Pancreas (tissue), 10 donors: ENCODE results near the gene PRSS22. TPM values are rescaled to one million over a fixed set of nuclear protein-coding genes. Genes with fewer than 3 reads are reported as not detected.

Experiments
- ATAC-seq, 4 donors: fragments of 200-7000 bp; cut with Tn5 transposase; one replicate each; pipeline versions ENCODE4 v1.8.0 to v1.9.1; 2020; ENCODE audit warnings: mild to moderate bottlenecking in 4 of 4, moderate library complexity in 4 of 4
- DNase-seq, 6 donors: peaks; one replicate each; pipeline ENCODE4 v3.0.0-alpha.2; 2020
- FAIRE-seq: peaks from 2 replicates; lab custom pipeline; 2012; peaks lifted over from hg19 to GRCh38; lab: Jason Lieb, UNC
- H3K27ac ChIP-seq, 4 donors: fragments of 200-600 bp; sonication (generic); 1 replicate in 3 of 4; 2 replicates in 1 of 4; pipeline versions ENCODE4 v1.5.0 to v1.8.0; 2020
- H3K27me3 ChIP-seq, 4 donors: fragments of 200-600 bp; one replicate each; pipeline ENCODE4 v1.8.0; 2021
- H3K36me3 ChIP-seq, 3 donors: fragments of 200-600 bp; sonication (generic) in 1 of 3; one replicate each; pipeline versions ENCODE4 v1.5.0 to v1.8.0; 2020 to 2021
- H3K4me1 ChIP-seq, 3 donors: fragments of 200-600 bp; one replicate each; pipeline ENCODE4 v1.8.0; 2021
- H3K4me3 ChIP-seq, 4 donors: fragments of 200-600 bp; sonication (generic) in 2 of 4; one replicate each; pipeline versions ENCODE4 v1.5.0 to v1.8.0; 2020 to 2021
- H3K9me3 ChIP-seq, 4 donors: fragments of 200-600 bp; one replicate each; pipeline ENCODE4 v1.8.0; 2021
- WGBS, 2 donors: extraction: QIAGEN DNeasy Blood & Tissue Kit; methylation state at CpG; one replicate each; pipeline ENCODE4 v1.1.7; 2013; 5-methylcytosine and 5-hydroxymethylcytosine counted together
- intact Hi-C, 3 donors: fragments of 100-400 bp; cut with DNase I; formaldehyde crosslinking; loops; one replicate each; pipeline versions ENCODE4 v1.11.1 to v1.14.2; 2022
- polyA plus RNA-seq, 2 donors: library from polyadenylated mRNA; stranded (reverse); fragments of 200-250 nt; gene quantifications; one replicate each; pipeline ENCODE4 v1.2.3, GENCODE V29; 2013
- total RNA-seq, 6 donors: library from RNA; stranded (reverse); fragmentation: NEBNext Ultra II Directional in 4 of 6; extraction: Animal tissue kit (Norgen Biotek cat#: 25700) in 4 of 6; gene quantifications; one replicate each; pipeline versions ENCODE4 v1.2.1 to v1.2.4, GENCODE V29; 2021 to 2023
- TF ChIP-seq, protein P1 (sequence below), 4 donors: fragments of 200-600 bp; sonication (generic) in 3 of 4; IDR thresholded peaks; one replicate each; pipeline versions ENCODE4 v1.5.0 to v1.8.0; 2021; ENCODE audit warnings: antibody characterized with exemption in 4 of 4
- donor health status: healthy with polysubstance abuse.
- donor health status: DM: no; HTN: no; CAD: no; lungs with moderate emphysema.
- donor health status: DM: no; HTN: no; CAD: no.
- donor health status: control.
- donor health status: control.
- donor health status: Bipolar disorder and iron deficiency.
- donor health status: DM: yes; HTN: yes; CAD: no.
- donor health status: DM: no; HTN: no; CAD: no.
- donor health status: DM: no; HTN: no; CAD: no.
- donor health status: DM: yes; HTN: yes; CAD: no.

PRSS22 gene
- total and polyA plus RNA-seq, 8 donors: 8.4 to 59.5 (median 16.9) TPM

DNA sequence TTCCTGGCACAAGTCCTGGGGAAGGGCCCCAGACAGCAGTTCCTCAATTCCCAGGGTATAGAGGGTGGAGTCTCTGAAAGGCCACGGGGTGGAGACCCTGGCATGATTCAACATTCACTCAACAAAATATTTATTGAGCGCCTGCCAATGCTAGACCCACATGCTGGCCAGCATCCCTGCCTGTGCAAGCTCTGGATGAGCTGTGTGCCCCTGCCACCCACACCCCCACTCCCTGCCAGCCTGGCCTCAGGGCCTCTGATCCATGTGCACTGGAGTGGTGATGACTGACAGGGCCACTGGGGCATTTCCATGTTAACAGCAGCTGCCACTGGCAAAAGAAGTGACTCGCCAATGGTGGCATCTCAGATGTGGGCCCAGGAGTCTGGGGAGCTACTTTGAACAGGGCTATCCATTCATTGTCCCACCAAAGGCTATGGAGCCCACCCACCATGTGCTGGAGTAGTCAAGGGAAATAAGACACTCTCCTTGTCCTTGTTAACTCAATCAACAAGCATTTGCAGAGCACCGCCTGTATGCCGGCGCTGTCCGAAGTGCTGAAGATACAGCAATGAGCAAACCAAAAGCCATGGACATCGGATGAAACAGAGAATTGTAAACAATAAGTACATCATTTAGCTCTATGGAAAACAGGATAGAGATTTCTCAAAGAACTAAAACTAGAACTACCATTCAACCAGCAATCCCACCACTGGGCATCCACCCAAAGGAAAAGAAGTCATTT lies 3.0 kb upstream of the PRSS22 start:
- DNase-seq (peak in 1 of 6 donors; percentile 42), ATAC-seq (no peak), FAIRE-seq (no peak)
- no peaks in the 10 kb centered on the region for H3K9me3 ChIP-seq
- H3K27me3 ChIP-seq: no peaks in the 10 kb centered on the region
- TF ChIP-seq, protein P1, sequence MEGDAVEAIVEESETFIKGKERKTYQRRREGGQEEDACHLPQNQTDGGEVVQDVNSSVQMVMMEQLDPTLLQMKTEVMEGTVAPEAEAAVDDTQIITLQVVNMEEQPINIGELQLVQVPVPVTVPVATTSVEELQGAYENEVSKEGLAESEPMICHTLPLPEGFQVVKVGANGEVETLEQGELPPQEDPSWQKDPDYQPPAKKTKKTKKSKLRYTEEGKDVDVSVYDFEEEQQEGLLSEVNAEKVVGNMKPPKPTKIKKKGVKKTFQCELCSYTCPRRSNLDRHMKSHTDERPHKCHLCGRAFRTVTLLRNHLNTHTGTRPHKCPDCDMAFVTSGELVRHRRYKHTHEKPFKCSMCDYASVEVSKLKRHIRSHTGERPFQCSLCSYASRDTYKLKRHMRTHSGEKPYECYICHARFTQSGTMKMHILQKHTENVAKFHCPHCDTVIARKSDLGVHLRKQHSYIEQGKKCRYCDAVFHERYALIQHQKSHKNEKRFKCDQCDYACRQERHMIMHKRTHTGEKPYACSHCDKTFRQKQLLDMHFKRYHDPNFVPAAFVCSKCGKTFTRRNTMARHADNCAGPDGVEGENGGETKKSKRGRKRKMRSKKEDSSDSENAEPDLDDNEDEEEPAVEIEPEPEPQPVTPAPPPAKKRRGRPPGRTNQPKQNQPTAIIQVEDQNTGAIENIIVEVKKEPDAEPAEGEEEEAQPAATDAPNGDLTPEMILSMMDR (IDR thresholded peaks at IDR 0.05): no peak
- H3K4me3 ChIP-seq: no peak overlapping the region
- no peak overlapping the region for H3K27ac ChIP-seq
- no peaks in the 10 kb centered on the region for H3K36me3 ChIP-seq
- peaks cover 0 to 3% (median 0%) of the 10 kb centered on the region in 3 donors for H3K4me1 ChIP-seq
- intact Hi-C loops: no loop called here
- WGBS, 2 donors: 79 to 82% methylated on average over 8 of the region's 8 CpGs

DNA sequence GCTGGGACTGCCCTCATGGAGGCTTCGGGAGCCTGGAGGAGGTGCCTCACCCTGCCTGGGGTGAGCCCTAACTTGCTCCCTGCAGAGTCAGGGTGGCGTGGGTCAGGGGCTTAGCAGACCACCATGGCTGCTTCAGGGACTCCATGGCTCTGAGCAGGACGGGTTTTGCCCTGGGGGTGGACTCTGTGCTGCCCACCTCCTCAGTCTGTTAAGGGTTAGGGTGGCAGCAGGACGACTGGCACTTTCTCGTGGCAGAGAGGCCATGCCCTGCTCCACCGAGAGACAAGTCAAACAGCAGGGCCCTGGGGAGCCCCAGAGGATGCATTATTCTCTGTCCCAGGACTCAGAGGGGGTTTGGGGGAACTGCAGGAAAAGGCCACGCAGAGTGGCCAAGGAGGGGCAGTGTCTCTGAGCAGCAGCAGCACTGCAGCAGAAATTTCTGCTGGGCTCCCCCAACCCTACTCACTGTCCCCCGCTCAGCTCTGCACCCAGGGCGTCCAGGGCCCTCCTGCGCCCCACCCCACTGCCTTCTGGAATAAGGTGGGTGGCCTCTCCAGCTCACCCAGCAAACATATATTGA lies 1.8 kb upstream of the PRSS22 start:
- H3K27ac ChIP-seq: no peak overlapping the region
- intact Hi-C loops: no loop called here
- WGBS, 2 donors: 80 to 84% methylated on average over 10 of the region's 10 CpGs
- ATAC-seq (no peak), FAIRE-seq (no peak), DNase-seq (peak in 1 of 6 donors; percentile 50)
- H3K4me3 ChIP-seq: no peak overlapping the region
- TF ChIP-seq, protein P1 (IDR thresholded peaks at IDR 0.05): no peak
- no peaks in the 10 kb centered on the region for H3K27me3 ChIP-seq
- no peaks in the 10 kb centered on the region for H3K9me3 ChIP-seq
- no peaks in the 10 kb centered on the region for H3K36me3 ChIP-seq
- peaks cover 0 to 3% (median 0%) of the 10 kb centered on the region in 3 donors for H3K4me1 ChIP-seq

DNA sequence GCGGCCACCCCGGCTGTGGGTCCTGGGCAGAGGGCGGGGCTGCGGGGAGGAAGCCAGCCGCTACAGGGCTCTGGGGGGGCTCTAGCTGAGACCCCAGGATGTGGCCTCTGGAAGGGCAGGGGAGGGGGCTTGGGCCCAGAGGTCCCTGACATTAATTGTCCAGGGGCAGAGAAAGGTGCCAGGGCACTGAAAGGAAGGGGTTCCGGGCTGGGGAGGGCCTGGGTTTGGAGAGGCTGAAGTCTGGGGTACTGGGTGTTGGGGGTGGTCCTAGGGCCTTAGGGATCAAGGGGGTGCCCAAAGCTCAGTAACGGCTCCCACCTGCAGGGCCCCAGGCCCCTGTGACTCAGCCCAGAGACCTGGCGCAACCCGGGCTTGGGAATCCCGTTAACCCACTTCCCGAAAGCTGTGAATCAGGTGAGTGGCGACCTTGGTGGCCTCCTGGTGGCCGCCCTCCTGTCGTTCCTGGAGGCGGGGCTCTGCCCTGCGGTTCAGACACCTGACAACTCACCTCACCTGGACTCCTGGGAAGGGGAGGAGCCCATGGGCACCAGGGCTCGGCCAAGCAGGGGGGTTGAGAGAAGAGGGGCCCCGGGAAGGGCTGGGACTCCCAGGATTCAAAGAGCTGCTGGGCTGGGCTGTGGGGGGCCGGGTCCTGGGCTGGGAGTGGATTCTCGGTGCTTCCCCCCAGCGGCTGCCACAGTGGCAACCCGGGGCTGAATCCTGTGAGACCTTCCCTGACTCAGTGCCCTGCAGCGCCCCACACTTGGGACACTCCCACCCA lies 465 bp upstream of the PRSS22 start:
- ATAC-seq: peak; percentile 91 to 96 (median 95)
- TF ChIP-seq, protein P1 (IDR thresholded peaks at IDR 0.05): peak; percentile 9 to 60 (median 38)
- DNase-seq: peak; percentile 88 to 97 (median 96)
- no peak for FAIRE-seq
- Histone ChIP-seq H3K27ac (peak overlapping the region; percentile 93 to 97 (median 96)), H3K36me3 (no peaks in the 10 kb centered on the region), H3K27me3 (no peaks in the 10 kb centered on the region), H3K4me1 (peaks cover 0 to 3% (median 0%) of the 10 kb centered on the region in 3 donors), H3K4me3 (peak overlapping the region; percentile 36 to 59 (median 50)), H3K9me3 (no peaks in the 10 kb centered on the region)
- intact Hi-C loops: no loop called here
- 3 to 4% methylated on average over 18 to 23 of the region's 23 CpGs for WGBS, 2 donors

DNA sequence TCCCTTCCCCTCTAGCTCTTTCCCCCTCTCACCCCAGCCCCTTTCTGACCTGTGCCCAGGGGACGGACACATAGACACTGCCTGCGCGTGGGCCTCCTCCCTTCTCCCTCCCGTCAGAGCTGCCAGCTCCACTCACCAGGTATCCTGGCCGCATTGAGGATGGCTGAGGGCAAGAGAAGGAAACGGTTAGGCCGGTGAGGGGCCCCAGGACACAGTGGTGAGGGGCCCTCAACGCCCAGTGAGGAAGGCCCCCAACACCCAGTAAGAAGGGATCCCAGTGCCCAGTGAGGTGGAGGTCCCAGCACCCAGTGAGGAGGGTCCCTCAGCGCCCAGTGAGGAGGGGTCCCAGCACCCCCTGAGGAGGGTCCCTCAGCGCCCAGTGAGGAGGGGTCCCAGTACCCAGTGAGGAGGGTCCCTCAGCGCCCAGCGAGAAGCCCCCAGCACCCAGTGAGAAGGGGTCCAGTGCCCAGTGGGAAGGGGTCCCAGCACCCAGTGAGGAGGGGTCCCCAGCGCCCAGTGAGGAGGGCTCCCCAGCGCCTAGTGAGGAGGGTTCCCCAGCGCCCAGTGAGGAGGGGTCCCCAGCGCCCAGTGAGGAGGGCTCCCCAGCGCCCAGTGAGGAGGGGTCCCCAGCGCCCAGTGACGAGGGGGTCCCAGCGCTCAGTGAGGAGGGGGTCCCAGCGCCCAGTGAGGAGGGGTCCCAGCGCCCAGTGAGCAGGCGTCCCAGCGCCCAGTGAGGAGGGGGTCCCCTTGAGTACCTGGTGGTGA lies 1.1 kb downstream of the PRSS22 start:
- WGBS, 2 donors: 77 to 80% methylated on average over 22 to 24 of the region's 24 CpGs
- intact Hi-C loops: no loop called here
- H3K4me3 ChIP-seq: peak overlapping the region; percentile 36 to 59 (median 50)
- H3K4me1 ChIP-seq: peaks cover 0 to 3% (median 0%) of the 10 kb centered on the region in 3 donors
- no peaks in the 10 kb centered on the region for H3K27me3 ChIP-seq
- DNase-seq: peak in 2 of 6 donors; percentile 53 to 77
- ATAC-seq: no peak
- no peak for FAIRE-seq
- no peaks in the 10 kb centered on the region for H3K9me3 ChIP-seq
- H3K27ac ChIP-seq: peak overlapping the region; percentile 93 to 97 (median 96)
- no peaks in the 10 kb centered on the region for H3K36me3 ChIP-seq
- TF ChIP-seq, protein P1 (IDR thresholded peaks at IDR 0.05): no peak
